Rectal smooth muscle tissue (tissue), 1 donor: ENCODE results near the gene NUP93.

ENCODE experiments used
- H3K27ac ChIP-seq: one replicate; pipeline ENCODE4 v1.7.0; 2013; ENCODE audit warnings: low read depth, low read length, inconsistent platforms
- H3K27me3 ChIP-seq: one replicate; pipeline ENCODE4 v1.7.0; 2013; ENCODE audit warnings: low read length; ENCODE audit not compliant: control insufficient read depth, insufficient read depth
- H3K36me3 ChIP-seq: one replicate; pipeline ENCODE4 v1.7.0; 2013; ENCODE audit warnings: low read length; ENCODE audit not compliant: control insufficient read depth, insufficient read depth
- H3K4me1 ChIP-seq: one replicate; pipeline ENCODE4 v1.7.0; 2013; ENCODE audit warnings: low read length; ENCODE audit not compliant: control insufficient read depth, insufficient read depth
- H3K4me3 ChIP-seq: one replicate; pipeline ENCODE4 v1.7.0; 2013; ENCODE audit warnings: low read length
- H3K9ac ChIP-seq: one replicate; pipeline ENCODE4 v1.7.0; 2013; ENCODE audit warnings: low read length

The NUP93 gene

DNA sequence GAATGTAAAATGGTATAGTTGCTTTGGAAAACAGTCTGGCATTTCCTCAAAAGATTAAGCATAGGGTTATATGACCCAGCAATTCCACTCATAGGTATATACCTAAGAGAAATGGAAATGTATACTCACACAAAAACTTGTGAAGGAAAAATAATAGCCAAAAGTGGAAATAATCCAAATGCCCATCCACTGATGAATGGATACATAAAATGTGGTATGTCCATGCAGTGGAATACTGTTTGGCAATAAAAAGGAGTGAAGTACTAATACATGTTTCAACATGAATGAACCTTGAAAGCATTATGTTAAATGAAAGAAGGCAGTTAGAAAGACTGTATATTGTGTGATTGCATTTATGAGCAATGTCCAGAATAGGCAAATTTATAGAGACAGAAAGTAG is 25.1 kb downstream of the NUP93 start:
- Histone ChIP-seq H3K27ac (no peak overlapping the region), H3K27me3 (no peaks in the 10 kb centered on the region), H3K4me3 (no peak overlapping the region), H3K9ac (no peak overlapping the region), H3K4me1 (no peaks in the 10 kb centered on the region), H3K36me3 (no peaks in the 10 kb centered on the region)

DNA sequence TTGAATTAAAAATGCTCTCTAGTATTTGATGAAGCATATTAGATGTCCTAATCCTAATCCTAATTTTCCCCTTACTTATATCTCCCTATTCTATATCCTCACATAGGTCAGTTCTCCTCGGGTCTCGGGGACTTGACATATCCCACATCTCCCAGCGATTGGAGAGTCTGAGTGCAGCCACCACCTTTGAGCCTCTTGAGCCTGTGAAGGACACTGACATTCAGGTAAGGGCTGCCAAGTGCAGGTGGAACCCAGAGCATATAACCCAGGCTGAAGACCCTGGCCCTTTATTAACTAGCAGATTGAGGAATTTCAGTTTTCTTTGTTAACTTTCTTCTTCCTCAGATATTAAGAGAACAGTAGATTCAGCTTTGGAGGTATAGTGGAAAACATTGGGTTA is 28.5 kb downstream of the NUP93 start:
- H3K4me3 ChIP-seq: no peak overlapping the region
- H3K36me3 ChIP-seq: no peaks in the 10 kb centered on the region
- no peak overlapping the region for H3K9ac ChIP-seq
- no peak overlapping the region for H3K27ac ChIP-seq
- no peaks in the 10 kb centered on the region for H3K4me1 ChIP-seq
- no peaks in the 10 kb centered on the region for H3K27me3 ChIP-seq

DNA sequence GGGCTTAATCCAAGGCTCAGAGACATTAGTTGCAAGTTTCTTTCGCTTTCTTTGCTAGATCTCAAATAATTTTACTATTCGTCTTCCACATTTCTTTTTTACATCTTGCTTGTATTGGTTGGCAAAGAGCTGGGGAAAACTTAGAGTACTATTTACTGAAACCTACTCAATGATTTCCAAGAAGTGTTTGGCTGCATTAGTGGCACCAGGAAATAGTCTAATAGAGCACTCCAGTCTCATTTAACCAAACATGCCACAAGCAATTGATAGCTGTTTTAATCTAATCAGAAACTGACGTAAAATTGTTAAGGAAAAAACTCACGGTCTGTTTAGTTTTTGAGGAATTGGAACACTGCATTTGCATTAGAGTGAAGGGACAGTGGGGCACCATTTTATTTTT is 29.0 kb downstream of the NUP93 start:
- Histone ChIP-seq H3K4me3 (no peak overlapping the region), H3K27ac (no peak overlapping the region), H3K27me3 (no peaks in the 10 kb centered on the region), H3K9ac (no peak overlapping the region), H3K36me3 (no peaks in the 10 kb centered on the region), H3K4me1 (no peaks in the 10 kb centered on the region)

DNA sequence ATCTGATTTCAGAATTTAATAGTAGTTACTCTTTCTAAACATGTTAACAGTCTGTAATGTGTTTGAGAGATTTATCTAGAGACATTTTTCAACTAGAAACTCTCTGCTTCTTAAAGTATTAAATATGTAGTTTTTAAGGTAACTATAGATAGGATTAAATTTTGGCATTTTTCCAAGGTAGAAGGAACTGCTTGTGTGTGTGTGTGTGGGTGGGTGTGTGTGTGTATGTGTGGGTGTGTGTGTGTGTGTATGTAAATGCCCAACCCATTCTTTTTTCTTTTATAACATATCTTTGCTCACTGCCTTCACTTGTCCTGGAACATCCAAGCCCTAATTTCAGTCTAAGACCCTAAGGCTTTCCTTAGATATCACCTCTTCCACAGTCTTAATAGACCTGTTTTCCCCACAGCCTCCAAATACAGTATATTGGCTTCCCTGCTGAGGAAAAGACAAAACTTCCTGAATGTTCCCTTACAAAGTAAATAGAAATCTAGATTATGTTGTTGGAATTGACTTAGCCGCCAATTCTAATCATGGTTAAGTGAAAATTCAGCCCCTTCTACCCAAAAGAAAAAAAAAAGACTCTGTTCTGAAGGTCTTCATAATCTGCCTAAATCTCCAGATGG is 33.5 kb downstream of the NUP93 start:
- Histone ChIP-seq H3K27me3 (no peaks in the 10 kb centered on the region), H3K4me3 (no peak overlapping the region), H3K9ac (no peak overlapping the region), H3K27ac (no peak overlapping the region), H3K36me3 (no peaks in the 10 kb centered on the region), H3K4me1 (no peaks in the 10 kb centered on the region)

DNA sequence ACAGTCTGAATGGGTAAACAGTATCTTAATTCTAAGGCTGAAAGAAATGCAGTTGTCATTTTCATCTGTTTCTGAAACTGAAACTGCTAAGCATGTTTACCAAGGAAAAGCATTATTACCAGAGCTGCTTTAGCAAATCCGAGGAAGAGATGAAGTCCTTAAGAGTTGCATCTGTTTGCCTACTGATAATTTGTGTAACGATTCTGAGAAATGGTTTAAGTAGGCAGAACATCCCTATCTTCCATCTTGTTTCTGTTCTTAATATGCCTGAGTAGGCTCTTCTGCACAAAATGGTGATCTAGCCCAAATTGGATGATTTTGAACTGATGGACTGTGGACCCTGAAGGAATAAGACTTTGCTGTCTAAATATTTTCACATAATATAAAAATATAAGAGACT is 34.9 kb downstream of the NUP93 start:
- Histone ChIP-seq H3K9ac (no peak overlapping the region), H3K4me1 (no peaks in the 10 kb centered on the region), H3K27me3 (no peaks in the 10 kb centered on the region), H3K4me3 (no peak overlapping the region), H3K36me3 (no peaks in the 10 kb centered on the region), H3K27ac (no peak overlapping the region)

DNA sequence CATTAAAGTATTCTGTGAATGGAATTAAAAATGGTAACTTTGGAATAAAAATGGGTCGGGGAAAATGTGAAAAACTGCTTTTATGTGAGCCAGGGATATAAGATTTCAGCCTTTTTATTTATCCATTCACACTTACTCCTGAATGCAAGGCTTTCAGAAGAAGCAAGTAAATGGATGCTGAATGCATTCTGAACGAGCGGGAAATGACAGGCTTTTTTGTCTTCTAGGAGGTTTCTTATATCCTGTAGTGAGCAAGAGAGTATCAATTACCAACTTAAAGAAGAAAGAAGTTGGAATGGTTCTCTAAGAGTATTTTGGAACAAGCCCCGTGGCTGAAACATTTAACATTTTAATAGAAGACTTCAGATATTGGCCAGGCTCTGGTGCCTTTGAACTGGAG is 36.0 kb downstream of the NUP93 start:
- Histone ChIP-seq H3K27ac (no peak overlapping the region), H3K27me3 (no peaks in the 10 kb centered on the region), H3K36me3 (no peaks in the 10 kb centered on the region), H3K9ac (no peak overlapping the region), H3K4me1 (no peaks in the 10 kb centered on the region), H3K4me3 (no peak overlapping the region)

DNA sequence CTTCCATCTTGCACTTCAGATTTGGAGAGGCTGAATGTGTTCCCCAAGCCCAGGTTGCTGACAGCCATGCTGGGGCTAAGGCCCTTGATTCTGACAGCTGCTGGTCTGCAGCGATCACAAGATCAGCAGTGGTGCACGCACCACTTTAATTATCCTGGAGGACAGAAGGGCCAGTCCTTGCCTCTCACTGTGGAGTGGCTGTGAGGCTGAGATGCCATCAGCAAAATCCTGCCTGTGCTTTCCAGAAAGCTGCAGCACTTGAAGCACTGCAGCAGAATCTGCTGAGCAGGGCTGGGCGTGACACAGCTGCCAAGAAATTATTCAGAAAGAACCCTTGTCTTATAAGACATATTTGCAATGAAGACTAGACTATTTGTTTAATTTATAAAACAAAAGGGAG is 37.1 kb downstream of the NUP93 start:
- H3K27ac ChIP-seq: no peak overlapping the region
- H3K4me1 ChIP-seq: peaks cover under 1% of the 10 kb centered on the region

DNA sequence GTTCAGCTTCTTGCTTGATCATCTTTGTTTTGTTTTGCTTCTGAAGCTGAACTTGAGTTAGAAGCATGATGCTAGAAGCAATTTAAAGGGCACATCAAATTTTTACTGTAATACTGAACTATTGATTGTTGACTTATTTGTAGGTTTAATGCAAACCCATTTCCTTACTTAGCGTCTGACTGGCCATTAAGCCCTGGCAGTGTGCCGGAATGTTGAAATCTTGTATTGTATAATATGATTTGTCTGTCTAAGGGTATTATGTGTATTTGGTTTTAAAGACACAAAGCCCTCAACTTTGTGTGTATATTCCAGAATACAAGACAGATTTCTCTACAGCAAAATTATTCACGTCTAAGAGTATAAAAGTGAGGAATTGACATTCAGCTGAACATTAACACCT is 39.7 kb downstream of the NUP93 start:
- Histone ChIP-seq H3K4me3 (no peak overlapping the region), H3K4me1 (peaks cover 3% of the 10 kb centered on the region), H3K27ac (no peak overlapping the region), H3K27me3 (no peaks in the 10 kb centered on the region), H3K9ac (no peak overlapping the region), H3K36me3 (no peaks in the 10 kb centered on the region)

More for the DNA sequence above, 37.1 kb downstream of the NUP93 start:
- H3K27me3 ChIP-seq: no peaks in the 10 kb centered on the region
- no peak overlapping the region for H3K9ac ChIP-seq
- H3K4me3 ChIP-seq: no peak overlapping the region
- no peaks in the 10 kb centered on the region for H3K36me3 ChIP-seq

DNA sequence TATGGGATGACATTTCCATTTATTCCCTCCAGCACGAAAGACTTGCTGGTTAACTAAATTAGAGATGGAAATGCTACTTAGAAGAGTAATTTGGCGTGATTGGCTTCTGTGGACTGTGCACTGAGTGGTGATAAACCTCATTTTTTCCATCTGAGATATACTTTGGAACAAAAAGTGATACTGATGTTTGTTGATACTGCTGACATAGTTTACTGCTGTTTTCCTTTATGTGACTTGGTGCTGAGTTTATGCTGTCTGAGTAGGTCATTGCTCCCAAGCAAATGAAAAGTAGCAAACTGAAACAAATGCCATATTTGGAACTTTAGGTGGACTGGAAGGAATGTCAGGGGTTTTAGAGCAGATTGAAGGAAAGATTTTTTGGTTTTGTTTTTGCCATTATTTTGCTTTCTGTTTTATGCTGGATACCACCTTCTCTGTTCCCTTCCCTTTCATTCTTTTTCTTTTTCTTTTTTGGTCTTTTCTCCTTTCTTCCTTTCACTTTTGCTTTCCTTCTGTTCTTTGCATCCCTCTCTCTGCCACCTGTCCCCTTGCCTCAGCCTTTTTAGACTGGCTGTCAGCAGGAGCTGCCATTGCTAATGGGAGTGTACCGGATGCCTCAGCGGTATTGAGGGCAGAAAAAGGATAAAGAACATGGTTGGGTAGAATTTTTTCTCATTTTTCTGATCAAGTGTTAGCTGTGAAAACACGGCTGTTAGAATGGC is 41.8 kb downstream of the NUP93 start:
- H3K36me3 ChIP-seq: no peaks in the 10 kb centered on the region
- H3K27me3 ChIP-seq: no peaks in the 10 kb centered on the region
- H3K4me1 ChIP-seq: peaks cover 6% of the 10 kb centered on the region
- no peak overlapping the region for H3K9ac ChIP-seq
- no peak overlapping the region for H3K4me3 ChIP-seq
- H3K27ac ChIP-seq: peak overlapping the region; percentile 21

DNA sequence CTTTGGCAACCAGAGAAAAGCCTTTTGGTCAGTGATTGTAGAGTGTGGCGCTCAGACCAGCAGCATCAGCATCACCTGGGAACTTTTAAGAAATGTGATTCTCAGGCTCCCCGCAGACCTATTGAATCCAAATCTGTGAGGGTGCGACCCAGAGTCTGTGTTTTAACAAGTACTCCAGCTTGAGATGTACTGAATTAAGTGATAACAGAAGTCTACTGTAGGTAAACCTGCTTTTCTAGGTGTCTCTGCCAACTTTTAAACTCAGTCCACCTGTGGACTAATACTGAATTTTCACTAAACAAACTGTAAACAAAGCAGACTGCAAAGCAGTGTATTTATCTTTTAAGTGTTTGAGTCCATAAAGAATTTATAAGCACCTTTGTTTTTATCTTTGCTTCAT is 43.6 kb downstream of the NUP93 start:
- Histone ChIP-seq H3K27me3 (no peaks in the 10 kb centered on the region), H3K4me3 (no peak overlapping the region), H3K4me1 (peaks cover 9% of the 10 kb centered on the region), H3K9ac (no peak overlapping the region), H3K27ac (no peak overlapping the region), H3K36me3 (no peaks in the 10 kb centered on the region)

DNA sequence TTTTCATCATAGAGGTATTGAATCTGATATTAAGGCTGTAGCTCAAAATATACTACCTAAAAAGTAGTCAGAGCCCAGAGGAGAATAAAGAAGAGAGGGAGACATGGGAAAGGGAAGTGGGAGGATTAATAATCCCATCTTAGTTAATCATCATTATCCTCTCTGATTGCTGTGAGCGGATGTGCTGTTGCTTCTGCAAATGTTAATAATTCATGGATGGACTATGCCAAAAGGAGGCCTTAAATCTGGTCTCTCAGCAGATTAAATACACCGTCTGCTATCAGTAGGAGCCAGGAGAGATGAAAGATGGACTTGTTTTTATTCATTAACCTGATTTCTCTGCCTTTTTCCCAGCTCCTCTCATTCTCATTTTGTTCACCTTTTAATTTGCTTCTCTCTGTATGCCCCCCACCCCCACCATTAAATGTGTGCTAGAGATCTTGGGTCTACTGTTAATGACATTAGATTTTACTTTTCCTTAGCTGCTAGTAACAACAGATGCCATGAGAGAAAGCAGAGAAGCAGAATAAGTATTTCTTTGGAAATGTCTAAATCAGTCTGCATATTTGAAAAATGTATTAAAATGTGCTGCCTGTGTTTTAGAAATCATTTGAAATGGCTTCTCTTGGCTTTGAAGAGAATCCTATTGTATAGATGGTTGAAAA is 44.2 kb downstream of the NUP93 start:
- H3K4me1 ChIP-seq: peaks cover 9% of the 10 kb centered on the region
- H3K27ac ChIP-seq: no peak overlapping the region
- no peaks in the 10 kb centered on the region for H3K27me3 ChIP-seq
- no peak overlapping the region for H3K9ac ChIP-seq
- H3K4me3 ChIP-seq: no peak overlapping the region
- no peaks in the 10 kb centered on the region for H3K36me3 ChIP-seq

DNA sequence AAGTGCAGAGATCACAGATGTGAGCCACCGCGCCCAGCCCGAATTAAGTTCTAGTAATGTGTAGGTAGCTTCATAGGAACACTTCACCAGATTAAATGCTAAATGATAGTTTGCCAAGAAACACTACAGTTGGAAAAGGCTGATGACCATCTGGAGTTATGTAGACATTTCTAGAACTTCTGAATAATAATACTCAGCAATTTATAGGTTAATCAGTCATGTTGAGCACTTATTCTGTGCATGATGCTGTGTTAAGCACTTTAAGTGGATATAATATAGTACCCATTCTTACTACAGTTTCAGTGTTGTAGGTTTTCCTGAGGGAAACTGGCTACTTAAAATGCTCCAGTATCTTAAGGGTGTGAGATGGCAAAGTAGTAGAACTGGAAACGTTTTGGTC is 45.2 kb downstream of the NUP93 start:
- H3K4me1 ChIP-seq: peaks cover 9% of the 10 kb centered on the region
- H3K27ac ChIP-seq: no peak overlapping the region
- no peaks in the 10 kb centered on the region for H3K36me3 ChIP-seq
- H3K27me3 ChIP-seq: no peaks in the 10 kb centered on the region
- H3K4me3 ChIP-seq: no peak overlapping the region
- no peak overlapping the region for H3K9ac ChIP-seq

DNA sequence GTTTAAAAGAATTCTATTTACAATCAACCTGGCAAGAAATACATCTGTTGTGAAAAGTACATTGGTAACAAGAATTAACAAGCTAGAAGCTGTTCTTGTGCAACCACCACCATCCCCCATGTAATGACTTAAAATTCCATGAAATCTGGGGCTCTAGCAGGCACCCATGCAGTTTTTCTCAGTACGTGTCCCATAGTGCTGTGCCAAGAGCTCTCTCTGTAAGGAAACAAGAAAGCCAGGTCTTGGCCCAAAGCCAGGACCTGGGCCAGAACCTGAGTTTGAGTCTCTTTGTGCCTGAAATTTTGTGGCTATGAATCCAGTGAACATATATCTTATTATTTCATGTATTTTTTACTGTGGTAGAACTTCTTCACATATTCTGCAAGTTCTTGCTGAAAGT is 46.6 kb downstream of the NUP93 start:
- no peaks in the 10 kb centered on the region for H3K27me3 ChIP-seq
- no peak overlapping the region for H3K27ac ChIP-seq
- no peaks in the 10 kb centered on the region for H3K36me3 ChIP-seq
- H3K4me3 ChIP-seq: no peak overlapping the region
- H3K9ac ChIP-seq: no peak overlapping the region
- H3K4me1 ChIP-seq: peaks cover 9% of the 10 kb centered on the region
